Pancreas (tissue), 10 donors: ENCODE measurements around the gene HOXD3. TPM values are rescaled to one million over a fixed set of nuclear protein-coding genes. Genes with fewer than 3 reads are reported as not detected.

ENCODE experiments used
- ATAC-seq, 4 donors: fragments of 200-7000 bp; cut with Tn5 transposase; one replicate each; pipeline versions ENCODE4 v1.8.0 to v1.9.1; 2020; ENCODE audit warnings: mild to moderate bottlenecking in 4 of 4, moderate library complexity in 4 of 4
- DNase-seq, 6 donors: peaks; one replicate each; pipeline ENCODE4 v3.0.0-alpha.2; 2020
- FAIRE-seq: peaks from 2 replicates; lab custom pipeline; 2012; peaks lifted over from hg19 to GRCh38; lab: Jason Lieb, UNC
- H3K27ac ChIP-seq, 4 donors: fragments of 200-600 bp; sonication (generic); 1 replicate in 3 of 4; 2 replicates in 1 of 4; pipeline versions ENCODE4 v1.5.0 to v1.8.0; 2020
- H3K27me3 ChIP-seq, 4 donors: fragments of 200-600 bp; one replicate each; pipeline ENCODE4 v1.8.0; 2021
- H3K36me3 ChIP-seq, 3 donors: fragments of 200-600 bp; sonication (generic) in 1 of 3; one replicate each; pipeline versions ENCODE4 v1.5.0 to v1.8.0; 2020 to 2021
- H3K4me1 ChIP-seq, 3 donors: fragments of 200-600 bp; one replicate each; pipeline ENCODE4 v1.8.0; 2021
- H3K4me3 ChIP-seq, 4 donors: fragments of 200-600 bp; sonication (generic) in 2 of 4; one replicate each; pipeline versions ENCODE4 v1.5.0 to v1.8.0; 2020 to 2021
- H3K9me3 ChIP-seq, 4 donors: fragments of 200-600 bp; one replicate each; pipeline ENCODE4 v1.8.0; 2021
- WGBS, 2 donors: extraction: QIAGEN DNeasy Blood & Tissue Kit; methylation state at CpG; one replicate each; pipeline ENCODE4 v1.1.7; 2013; 5-methylcytosine and 5-hydroxymethylcytosine counted together
- intact Hi-C, 3 donors: fragments of 100-400 bp; cut with DNase I; formaldehyde crosslinking; loops; one replicate each; pipeline versions ENCODE4 v1.11.1 to v1.14.2; 2022
- microRNA-seq, 2 donors: library from miRNA; unstranded; fragments of <30 nt; microRNA quantifications; one replicate each; pipeline versions ENCODE4 to v1.1.0, GENCODE V29; 2019 to 2020
- polyA plus RNA-seq, 2 donors: library from polyadenylated mRNA; stranded (reverse); fragments of 200-250 nt; gene quantifications; one replicate each; pipeline ENCODE4 v1.2.3, GENCODE V29; 2013
- total RNA-seq, 6 donors: library from RNA; stranded (reverse); fragmentation: NEBNext Ultra II Directional in 4 of 6; extraction: Animal tissue kit (Norgen Biotek cat#: 25700) in 4 of 6; gene quantifications; one replicate each; pipeline versions ENCODE4 v1.2.1 to v1.2.4, GENCODE V29; 2021 to 2023
- TF ChIP-seq, protein P1 (sequence below), 4 donors: fragments of 200-600 bp; sonication (generic) in 3 of 4; IDR thresholded peaks; one replicate each; pipeline versions ENCODE4 v1.5.0 to v1.8.0; 2021; ENCODE audit warnings: antibody characterized with exemption in 4 of 4
- donor health status: healthy with polysubstance abuse.
- donor health status: DM: no; HTN: no; CAD: no; lungs with moderate emphysema.
- donor health status: DM: no; HTN: no; CAD: no.
- donor health status: control.
- donor health status: control.
- donor health status: Bipolar disorder and iron deficiency.
- donor health status: DM: yes; HTN: yes; CAD: no.
- donor health status: DM: no; HTN: no; CAD: no.
- donor health status: DM: no; HTN: no; CAD: no.
- donor health status: DM: yes; HTN: yes; CAD: no.

The HOXD3 gene
- total and polyA plus RNA-seq, 8 donors = 0.19 to 0.68 (median 0.25) TPM; not detected in 1

DNA sequence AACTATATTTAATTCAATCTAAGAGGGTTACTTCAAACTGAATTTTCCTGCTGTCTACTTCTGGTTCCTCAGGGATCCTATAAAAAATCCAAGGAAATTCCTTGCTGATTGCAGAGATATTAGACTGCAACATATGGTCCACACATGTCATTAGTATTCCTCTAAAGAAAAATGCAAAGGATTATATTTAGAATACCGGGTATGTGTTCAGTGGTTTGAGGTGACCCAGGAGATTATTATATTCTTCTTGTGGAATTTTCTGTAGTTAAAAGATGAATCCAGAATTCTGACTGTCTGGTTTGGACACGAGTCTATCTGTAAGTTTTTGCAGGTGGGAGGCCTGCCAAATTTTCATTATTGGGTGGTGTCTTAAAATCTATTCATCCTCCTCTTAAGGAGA, 49.6 kb downstream of the HOXD3 start:
- no peaks in the 10 kb centered on the region for H3K9me3 ChIP-seq
- TF ChIP-seq, protein P1, sequence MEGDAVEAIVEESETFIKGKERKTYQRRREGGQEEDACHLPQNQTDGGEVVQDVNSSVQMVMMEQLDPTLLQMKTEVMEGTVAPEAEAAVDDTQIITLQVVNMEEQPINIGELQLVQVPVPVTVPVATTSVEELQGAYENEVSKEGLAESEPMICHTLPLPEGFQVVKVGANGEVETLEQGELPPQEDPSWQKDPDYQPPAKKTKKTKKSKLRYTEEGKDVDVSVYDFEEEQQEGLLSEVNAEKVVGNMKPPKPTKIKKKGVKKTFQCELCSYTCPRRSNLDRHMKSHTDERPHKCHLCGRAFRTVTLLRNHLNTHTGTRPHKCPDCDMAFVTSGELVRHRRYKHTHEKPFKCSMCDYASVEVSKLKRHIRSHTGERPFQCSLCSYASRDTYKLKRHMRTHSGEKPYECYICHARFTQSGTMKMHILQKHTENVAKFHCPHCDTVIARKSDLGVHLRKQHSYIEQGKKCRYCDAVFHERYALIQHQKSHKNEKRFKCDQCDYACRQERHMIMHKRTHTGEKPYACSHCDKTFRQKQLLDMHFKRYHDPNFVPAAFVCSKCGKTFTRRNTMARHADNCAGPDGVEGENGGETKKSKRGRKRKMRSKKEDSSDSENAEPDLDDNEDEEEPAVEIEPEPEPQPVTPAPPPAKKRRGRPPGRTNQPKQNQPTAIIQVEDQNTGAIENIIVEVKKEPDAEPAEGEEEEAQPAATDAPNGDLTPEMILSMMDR (IDR thresholded peaks at IDR 0.05) = no peak
- FAIRE-seq (no peak), ATAC-seq (no peak), DNase-seq (no peak)
- intact Hi-C loops = no loop called here
- no peaks in the 10 kb centered on the region for H3K36me3 ChIP-seq
- no peaks in the 10 kb centered on the region for H3K4me1 ChIP-seq
- H3K27me3 ChIP-seq = peaks cover 0 to 4% (median 0%) of the 10 kb centered on the region in 4 donors
- WGBS, 2 donors = 66 to 77% methylated on average over 2 of the region's 2 CpGs
- no peak overlapping the region for H3K4me3 ChIP-seq
- H3K27ac ChIP-seq = no peak overlapping the region

DNA sequence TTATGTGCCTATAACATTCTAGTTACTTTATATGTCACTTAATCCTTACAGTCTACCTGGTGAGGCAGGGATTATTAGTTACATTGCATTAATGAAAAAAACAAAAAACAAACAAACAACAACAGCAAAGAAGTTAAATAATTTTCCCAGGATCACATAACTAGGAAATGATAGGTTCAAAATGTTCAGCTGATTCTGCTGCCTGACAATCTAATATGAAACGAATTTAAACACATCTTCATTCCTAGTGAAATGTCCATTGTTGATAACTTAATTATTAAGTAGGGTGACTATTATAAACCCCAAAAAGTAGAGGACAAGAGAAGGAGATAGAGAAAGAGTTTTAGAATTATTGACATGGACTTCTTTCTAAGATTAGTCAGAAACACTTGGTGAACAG, 54.0 kb downstream of the HOXD3 start:
- no peaks in the 10 kb centered on the region for H3K36me3 ChIP-seq
- H3K4me1 ChIP-seq = no peaks in the 10 kb centered on the region
- DNase-seq (no peak), FAIRE-seq (peak; percentile 17), ATAC-seq (no peak)
- intact Hi-C loops = no loop called here
- H3K9me3 ChIP-seq = no peaks in the 10 kb centered on the region
- H3K27me3 ChIP-seq = peaks cover 0 to 6% (median 0%) of the 10 kb centered on the region in 4 donors
- WGBS, 2 donors = 55% methylated on average over 1 of the region's 1 CpG
- no peak overlapping the region for H3K4me3 ChIP-seq
- no peak overlapping the region for H3K27ac ChIP-seq
- TF ChIP-seq, protein P1 (IDR thresholded peaks at IDR 0.05) = no peak

DNA sequence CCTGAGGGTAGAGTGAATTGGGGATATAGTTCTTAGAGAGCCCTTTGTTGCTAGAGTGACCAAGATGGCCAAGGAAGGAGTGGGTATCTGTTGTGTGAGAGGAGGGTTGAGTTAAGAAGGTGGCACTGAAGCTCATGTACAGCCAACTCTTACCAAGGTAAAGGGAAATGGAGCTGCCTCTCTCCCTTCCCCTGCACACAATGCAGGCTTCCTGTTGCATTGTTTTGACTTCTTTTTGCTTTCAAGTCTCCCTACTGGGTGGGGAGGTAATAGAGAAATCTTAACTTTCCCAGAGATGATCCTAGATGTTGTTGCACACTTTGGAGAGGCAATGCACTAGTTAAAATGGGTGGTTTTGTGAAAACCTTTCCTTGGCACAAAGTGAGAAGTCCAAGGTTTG, 55.2 kb downstream of the HOXD3 start:
- Histone ChIP-seq H3K9me3 (no peaks in the 10 kb centered on the region), H3K27ac (no peak overlapping the region), H3K4me1 (no peaks in the 10 kb centered on the region), H3K4me3 (no peak overlapping the region), H3K36me3 (no peaks in the 10 kb centered on the region), H3K27me3 (peaks cover 0 to 6% (median 0%) of the 10 kb centered on the region in 4 donors)
- FAIRE-seq (no peak), ATAC-seq (no peak), DNase-seq (no peak)
- intact Hi-C loops = no loop called here
- TF ChIP-seq, protein P1 (IDR thresholded peaks at IDR 0.05) = no peak

DNA sequence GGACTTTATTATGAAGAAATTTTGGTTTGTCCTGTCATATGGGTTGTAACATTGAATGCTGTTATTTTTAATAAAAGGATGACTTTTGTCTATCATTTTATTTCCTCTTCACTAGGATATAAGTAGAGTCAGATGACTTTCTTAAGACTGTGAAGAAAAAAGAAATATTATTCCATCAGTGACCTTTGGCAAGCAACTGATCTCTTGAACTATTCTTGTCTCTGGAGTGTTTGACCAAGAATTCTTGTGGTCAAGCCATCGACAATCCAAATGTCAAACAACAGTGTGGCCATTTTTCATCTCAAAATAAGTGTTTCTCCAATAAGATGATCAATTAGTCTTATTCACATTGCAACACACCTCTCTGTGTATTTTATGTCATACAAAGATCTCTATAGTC, 56.3 kb downstream of the HOXD3 start:
- FAIRE-seq = no peak

More for the DNA sequence above, 56.3 kb downstream of the HOXD3 start:
- H3K4me1 ChIP-seq = no peaks in the 10 kb centered on the region
- no peaks in the 10 kb centered on the region for H3K9me3 ChIP-seq
- no peak for DNase-seq
- whole genome bisulfite sequencing, 2 donors = 19 to 44% methylated on average over 1 of the region's 1 CpG
- no peak overlapping the region for H3K4me3 ChIP-seq
- TF ChIP-seq, protein P1 (IDR thresholded peaks at IDR 0.05) = no peak
- H3K27ac ChIP-seq = no peak overlapping the region
- intact Hi-C loops = no loop called here
- no peak for ATAC-seq
- H3K27me3 ChIP-seq = peaks cover 0 to 6% (median 0%) of the 10 kb centered on the region in 4 donors
- no peaks in the 10 kb centered on the region for H3K36me3 ChIP-seq

Small RNA genes within 50 kb of the gene (microRNA-seq; reads per million reads assigned to microRNA genes)
- gene MIR10B = 2,987 to 3,047 reads per million in 2 donors

Other genes starting within 250 kb of the HOXD3 start
- gene LNPK, start 155.0 kb upstream of the HOXD3 start, total RNA-seq = 10 to 100 TPM in 3 of 6 donors, 1 to 10 TPM in 3; 7.0 to 14.8 (median 9.7) TPM
- gene LNPK, start 155.0 kb upstream of the HOXD3 start, polyA plus RNA-seq = 1 to 10 TPM; 1.3 to 3.2 TPM
- gene EVX2, start 73.3 kb upstream of the HOXD3 start, total RNA-seq = not detected
- under 1 TPM in 1 of 2 donors, not detected in 1; 0.02 TPM for gene EVX2, start 73.3 kb upstream of the HOXD3 start, polyA plus RNA-seq
- not detected for gene HOXD13, start 64.6 kb upstream of the HOXD3 start, total RNA-seq
- not detected for gene HOXD13, start 64.6 kb upstream of the HOXD3 start, polyA plus RNA-seq
- not detected for gene HOXD12, start 57.5 kb upstream of the HOXD3 start, total RNA-seq
- gene HOXD12, start 57.5 kb upstream of the HOXD3 start, polyA plus RNA-seq = not detected
- not detected for gene HOXD11, start 50.0 kb upstream of the HOXD3 start, total RNA-seq
- gene HOXD11, start 50.0 kb upstream of the HOXD3 start, polyA plus RNA-seq = not detected
- gene HOXD10, start 40.5 kb upstream of the HOXD3 start, total RNA-seq = not detected
- gene HOXD10, start 40.5 kb upstream of the HOXD3 start, polyA plus RNA-seq = not detected
- gene HOXD9, start 34.6 kb upstream of the HOXD3 start, total RNA-seq = under 1 TPM in 4 of 6 donors, not detected in 2; 0.12 to 0.47 (median 0.20) TPM
- gene HOXD9, start 34.6 kb upstream of the HOXD3 start, polyA plus RNA-seq = 1 to 10 TPM in 1 of 2 donors, under 1 TPM in 1; 0.49 to 1.1 TPM
- under 1 TPM; 0.19 to 0.87 (median 0.61) TPM for gene HOXD8, start 27.6 kb upstream of the HOXD3 start, total RNA-seq
- gene HOXD8, start 27.6 kb upstream of the HOXD3 start, polyA plus RNA-seq = 1 to 10 TPM in 1 of 2 donors, under 1 TPM in 1; 0.61 to 1.5 TPM
- under 1 TPM in 4 of 6 donors, not detected in 2; 0.13 to 0.31 (median 0.27) TPM for gene HOXD4, start 5.8 kb upstream of the HOXD3 start, total RNA-seq
- gene HOXD4, start 5.8 kb upstream of the HOXD3 start, polyA plus RNA-seq = 1 to 10 TPM; 1.0 to 1.8 TPM
- under 1 TPM; 0.08 to 0.29 (median 0.18) TPM for gene HOXD1, start 31.4 kb downstream of the HOXD3 start, total RNA-seq
- under 1 TPM; 0.19 to 0.28 TPM for gene HOXD1, start 31.4 kb downstream of the HOXD3 start, polyA plus RNA-seq
- 10 to 100 TPM in 3 of 6 donors, 1 to 10 TPM in 3; 8.1 to 12.1 (median 9.8) TPM for gene MTX2, start 112.1 kb downstream of the HOXD3 start, total RNA-seq
- 10 to 100 TPM; 24.9 to 28.3 TPM for gene MTX2, start 112.1 kb downstream of the HOXD3 start, polyA plus RNA-seq